Activated CD8-positive, alpha-beta memory T cell treated with anti-CD3 and anti-CD28 coated beads, Interleukin-2, amount 50 U/mL, for 1 hour (primary cell): Measurements from ENCODE around the gene EML4.
"Not testable (repeated sequence)": the region's sequence is repeated elsewhere in the genome, so short reads cannot be mapped to it uniquely, and the experiment has no call there.

ENCODE experiments used
- DNase-seq: peaks from one replicate; pipeline ENCODE4 v3.0.0-alpha.2; 2020; ENCODE audit errors: extremely low read depth

The EML4 gene

GRCh38 chr2:42333579-42333978 lies 164.4 kb downstream of the EML4 start:
- no peak for DNase-seq

GRCh38 chr2:42334220-42334619 lies 165.1 kb downstream of the EML4 start:
- no peak for DNase-seq

- DNase-seq, result not testable (repeated sequence)
Measured at GRCh38 chr2:42334865-42335264, 165.7 kb downstream of the EML4 start.

GRCh38 chr2:42335514-42336104 lies 166.5 kb downstream of the EML4 start:
- DNase-seq, result no peak

GRCh38 chr2:42336361-42336965 lies 167.3 kb downstream of the EML4 start:
- no peak for DNase-seq

GRCh38 chr2:42337356-42337820 lies 168.2 kb downstream of the EML4 start:
- no peak for DNase-seq

GRCh38 chr2:42337846-42338566 lies 168.9 kb downstream of the EML4 start:
- no peak for DNase-seq

- DNase-seq, result no peak
Measured at GRCh38 chr2:42338567-42339190, 169.5 kb downstream of the EML4 start.

GRCh38 chr2:42339191-42339912 lies 170.2 kb downstream of the EML4 start:
- no peak for DNase-seq

- no peak for DNase-seq
Measured at GRCh38 chr2:42340045-42340937, 171.1 kb downstream of the EML4 start.

- DNase-seq, result no peak
Measured at GRCh38 chr2:42340938-42341636, 171.9 kb downstream of the EML4 start.

GRCh38 chr2:42342061-42342794 lies 173.1 kb downstream of the EML4 start:
- no peak for DNase-seq

- no peak for DNase-seq
Measured at GRCh38 chr2:42342795-42343241, 173.7 kb downstream of the EML4 start.

- DNase-seq, result no peak
Measured at GRCh38 chr2:42345986-42346385, 176.8 kb downstream of the EML4 start.

GRCh38 chr2:42346856-42347255 lies 177.7 kb downstream of the EML4 start:
- DNase-seq, result not testable (repeated sequence)

- not testable (repeated sequence) for DNase-seq
Measured at GRCh38 chr2:42347518-42347917, 178.4 kb downstream of the EML4 start.

- DNase-seq, result no peak
Measured at GRCh38 chr2:42348113-42348805, 179.1 kb downstream of the EML4 start.

GRCh38 chr2:42350434-42351063 lies 181.4 kb downstream of the EML4 start:
- DNase-seq, result no peak
